HG02642 (cell line): ENCODE data around the gene DCAF7.

Experiments
- ATAC-seq: cut with Tn5 transposase; IDR thresholded peaks from one replicate; pipeline ENCODE4 v1.9.1; 2021; ENCODE audit warnings: mild to moderate bottlenecking; ENCODE audit not compliant: unreplicated experiment, poor library complexity

Gene DCAF7

GRCh38 chr17:63578769-63579111, 28.5 kb downstream of the DCAF7 start:
- no peak for ATAC-seq

- ATAC-seq, result no peak
Observed at GRCh38 chr17:63579633-63580032, 29.4 kb downstream of the DCAF7 start.

GRCh38 chr17:63587770-63588169, 37.5 kb downstream of the DCAF7 start:
- ATAC-seq, result no peak

GRCh38 chr17:63588797-63589196, 38.5 kb downstream of the DCAF7 start:
- no peak for ATAC-seq

GRCh38 chr17:63589646-63590045, 39.4 kb downstream of the DCAF7 start:
- no peak for ATAC-seq

- ATAC-seq, result no peak
Observed at GRCh38 chr17:63592797-63593196, 42.5 kb downstream of the DCAF7 start.

- no peak for ATAC-seq
Observed at GRCh38 chr17:63595132-63595531, 44.9 kb downstream of the DCAF7 start.

- no peak for ATAC-seq
Observed at GRCh38 chr17:63596856-63597586, 46.7 kb downstream of the DCAF7 start.

GRCh38 chr17:63598281-63598680, 48.0 kb downstream of the DCAF7 start:
- no peak for ATAC-seq

- ATAC-seq, result peak; percentile 95
Observed at GRCh38 chr17:63600569-63601438, 50.5 kb downstream of the DCAF7 start, which contains the start of gene TACO1. Gene TACO1 (plus strand): TSS chr17:63600895. CDS start chr17:63601084, 189 bp downstream.

- ATAC-seq, result no peak
Observed at GRCh38 chr17:63601439-63602371, 51.4 kb downstream of the DCAF7 start.

GRCh38 chr17:63609816-63610573, 59.7 kb downstream of the DCAF7 start:
- ATAC-seq, result no peak

GRCh38 chr17:63610854-63611253, 60.6 kb downstream of the DCAF7 start:
- ATAC-seq, result no peak

- no peak for ATAC-seq
Observed at GRCh38 chr17:63611354-63611753, 61.1 kb downstream of the DCAF7 start.

- ATAC-seq, result no peak
Observed at GRCh38 chr17:63613663-63614062, 63.4 kb downstream of the DCAF7 start.

GRCh38 chr17:63621229-63621683, 71.0 kb downstream of the DCAF7 start:
- no peak for ATAC-seq

- peak; percentile 92 for ATAC-seq
Observed at GRCh38 chr17:63621684-63622573, 71.7 kb downstream of the DCAF7 start, which contains the start of gene MAP3K3. Gene MAP3K3 (plus strand): TSS chr17:63622417. CDS start chr17:63622760, 343 bp downstream.

- peak; percentile 30 for ATAC-seq
Observed at GRCh38 chr17:63622574-63623390, 72.5 kb downstream of the DCAF7 start.
